GM18867 (cell line): ENCODE results near the gene FLNC.

Experiments used
- ATAC-seq: cut with Tn5 transposase; IDR thresholded peaks from one replicate; pipeline ENCODE4 v1.9.1; 2021; ENCODE audit warnings: mild to moderate bottlenecking, moderate library complexity; ENCODE audit not compliant: unreplicated experiment

Gene FLNC

DNA sequence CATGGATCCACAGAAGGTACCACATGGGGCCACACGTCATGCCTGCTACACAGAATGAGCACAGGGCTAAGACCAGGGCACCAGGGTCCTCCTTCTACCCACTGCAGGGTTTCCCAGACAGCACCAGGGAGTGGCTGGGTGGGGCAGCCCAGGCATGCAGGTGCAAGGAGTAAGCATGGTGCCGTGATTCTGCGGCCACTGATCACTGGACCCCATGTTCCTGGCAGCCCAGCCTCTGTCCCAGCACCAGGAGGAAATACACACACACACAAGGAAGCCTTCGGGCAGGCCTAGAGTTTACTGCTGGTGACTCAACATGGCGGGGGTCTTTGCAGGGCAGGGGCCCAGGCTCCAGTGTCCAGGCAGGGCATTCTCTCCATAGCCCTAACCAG, 46.4 kb downstream of the FLNC start:
- ATAC-seq, result no peak

DNA sequence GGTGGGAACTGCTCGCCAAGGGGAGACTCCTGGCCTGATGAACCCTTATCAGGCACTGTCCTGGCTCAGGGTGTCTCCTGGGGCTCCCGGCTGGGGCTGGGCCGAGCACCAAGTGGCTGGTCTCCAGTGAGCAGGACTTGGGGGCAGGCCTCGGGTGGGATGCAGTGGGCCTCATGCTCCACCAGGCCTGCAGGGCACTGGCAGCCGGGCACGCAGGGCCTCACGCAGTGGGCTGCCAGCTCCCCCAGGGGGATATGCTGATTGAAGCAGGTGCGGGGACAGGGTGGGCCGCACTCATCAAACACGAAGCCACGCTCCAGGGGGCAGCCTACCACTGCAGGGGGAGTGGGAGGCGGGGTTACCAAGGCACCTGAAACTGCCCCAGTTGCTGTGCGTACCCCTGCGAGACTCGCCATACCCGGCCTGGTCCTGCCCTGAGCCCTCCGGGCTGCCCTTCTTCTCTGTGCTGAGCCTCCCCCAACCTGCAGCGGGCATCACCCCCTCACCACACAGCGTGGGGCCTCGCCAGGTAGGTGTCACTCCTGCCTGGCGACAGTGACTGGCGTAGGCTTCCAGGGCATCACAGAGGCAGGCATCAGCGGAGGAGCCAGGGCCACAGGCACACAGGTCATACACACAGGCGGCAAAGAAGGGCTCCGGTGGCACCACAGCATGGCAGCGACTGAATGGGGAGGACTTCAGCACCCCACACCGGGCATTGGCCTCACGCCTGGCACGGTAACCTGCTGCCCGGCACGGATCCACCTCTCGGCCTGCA, 47.0 kb downstream of the FLNC start:
- no peak for ATAC-seq

DNA sequence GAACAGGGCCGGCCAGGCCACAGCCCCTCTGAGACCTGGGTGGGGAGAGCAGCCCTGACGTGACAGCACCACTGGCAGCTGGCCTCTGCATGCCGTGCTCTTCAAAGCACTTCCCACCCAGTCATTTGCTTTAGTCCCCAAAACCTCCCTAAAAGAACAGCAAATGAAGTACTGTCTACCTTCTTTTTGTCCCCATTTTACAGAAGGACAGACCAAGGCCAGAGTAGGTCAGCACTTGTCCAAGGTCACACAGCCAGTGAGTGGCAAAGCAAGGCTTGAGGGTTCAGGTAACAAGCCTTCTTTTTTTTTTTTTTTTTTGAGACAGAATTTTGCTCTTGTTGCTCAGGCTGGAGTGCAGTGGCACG, 47.5 kb downstream of the FLNC start:
- no peak for ATAC-seq

DNA sequence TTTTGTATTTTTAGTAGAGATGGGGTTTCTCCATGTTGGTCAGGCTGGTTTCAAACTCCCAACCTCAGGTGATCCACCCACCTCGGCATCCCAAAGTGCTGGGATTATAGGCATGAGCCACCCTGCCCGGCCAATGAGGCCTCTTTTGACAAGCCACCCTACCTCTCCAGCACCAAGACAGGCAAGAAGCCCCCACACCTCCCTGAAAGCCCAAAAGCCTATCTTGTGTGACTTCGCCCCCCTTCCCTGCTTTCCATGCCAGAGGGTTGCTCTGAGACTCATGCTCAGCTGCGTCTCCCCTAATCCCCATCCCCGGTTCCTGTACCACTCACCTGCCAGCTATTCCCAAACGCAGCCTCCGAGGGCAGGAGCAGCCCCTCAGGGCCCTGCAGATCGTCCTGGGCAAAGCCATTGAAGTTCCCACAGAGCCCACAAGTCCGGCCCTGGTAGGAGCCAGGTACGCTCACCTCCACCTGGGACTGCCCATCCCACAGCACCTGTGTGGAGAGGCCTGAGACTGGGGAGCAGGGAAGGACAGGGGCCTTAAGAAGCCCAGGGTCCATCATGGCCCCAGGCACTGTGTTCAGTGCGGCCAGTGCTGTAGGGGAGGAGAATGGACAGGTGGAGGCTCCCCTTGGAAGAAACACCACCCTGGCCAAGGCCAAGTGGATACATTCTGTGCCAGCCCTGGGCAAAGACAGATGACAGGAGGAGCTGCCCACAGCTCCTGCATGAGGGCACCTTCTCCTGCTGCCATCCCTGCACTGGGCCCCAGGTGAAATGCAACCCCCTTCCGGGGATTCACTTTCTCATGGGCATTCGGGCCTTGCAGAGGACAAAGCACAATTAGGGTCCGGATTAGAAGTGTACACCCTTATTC, 48.3 kb downstream of the FLNC start:
- no peak for ATAC-seq

DNA sequence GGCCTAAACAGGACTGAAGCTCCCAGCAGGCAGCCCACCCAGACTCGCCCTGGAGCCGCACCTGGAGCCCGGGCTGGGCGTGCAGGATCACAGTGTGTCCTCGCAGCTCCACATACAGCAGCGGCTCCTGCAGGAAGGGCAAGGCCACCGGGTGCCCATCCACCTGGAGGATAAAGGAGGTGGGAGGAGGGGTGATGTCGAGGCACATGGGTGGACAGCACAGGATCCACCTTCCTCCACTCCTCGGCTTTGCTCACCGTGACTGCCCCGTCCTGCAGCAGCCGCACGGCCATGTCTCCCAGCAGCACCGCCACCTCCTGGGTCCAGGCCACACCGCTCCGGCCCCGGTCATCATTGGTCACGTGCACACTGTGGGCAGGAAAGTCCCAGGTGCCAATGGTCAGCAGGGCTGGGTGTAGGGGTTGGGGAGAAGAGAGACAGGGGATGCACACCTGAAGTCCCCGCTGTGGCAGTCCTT, 49.3 kb downstream of the FLNC start:
- no peak for ATAC-seq

DNA sequence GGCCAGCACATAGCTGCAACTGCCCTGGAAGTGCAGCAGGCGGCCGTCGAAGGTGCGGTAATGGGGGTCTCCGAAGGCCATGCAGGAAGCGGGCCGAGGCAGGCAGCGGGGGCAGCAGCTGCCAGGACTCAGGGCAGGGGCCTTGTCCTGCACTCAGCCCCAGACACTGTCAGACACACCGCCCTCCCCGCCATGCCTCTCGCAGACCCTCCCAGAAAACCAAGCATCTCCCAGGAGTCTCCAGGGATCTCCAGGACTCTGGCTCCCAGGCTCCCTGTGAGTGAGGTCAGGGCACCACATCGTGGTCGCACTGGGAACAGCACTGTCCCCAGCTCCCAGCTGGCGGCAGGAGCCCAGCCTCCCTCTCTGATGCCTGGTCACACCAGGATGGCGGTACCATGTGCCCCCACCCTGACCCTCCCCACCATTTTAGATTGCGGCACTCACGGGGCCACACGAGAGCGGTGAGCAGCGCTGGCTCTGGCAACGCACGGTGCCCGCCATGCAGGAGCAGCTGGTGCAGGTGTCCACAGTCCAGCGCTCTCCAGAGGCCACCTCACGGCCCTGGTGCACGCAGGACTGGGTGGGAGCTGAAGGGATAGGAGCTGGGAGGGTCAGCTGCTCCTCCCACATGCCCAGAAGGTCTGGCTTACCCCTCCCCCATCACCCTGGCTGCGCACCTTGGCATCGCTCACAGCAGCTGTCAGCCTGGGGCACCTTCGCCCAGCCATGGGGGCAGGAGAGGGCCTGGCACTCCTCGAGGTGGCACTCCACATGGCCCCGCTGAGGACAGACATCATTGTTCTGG, 49.9 kb downstream of the FLNC start:
- no peak for ATAC-seq

DNA sequence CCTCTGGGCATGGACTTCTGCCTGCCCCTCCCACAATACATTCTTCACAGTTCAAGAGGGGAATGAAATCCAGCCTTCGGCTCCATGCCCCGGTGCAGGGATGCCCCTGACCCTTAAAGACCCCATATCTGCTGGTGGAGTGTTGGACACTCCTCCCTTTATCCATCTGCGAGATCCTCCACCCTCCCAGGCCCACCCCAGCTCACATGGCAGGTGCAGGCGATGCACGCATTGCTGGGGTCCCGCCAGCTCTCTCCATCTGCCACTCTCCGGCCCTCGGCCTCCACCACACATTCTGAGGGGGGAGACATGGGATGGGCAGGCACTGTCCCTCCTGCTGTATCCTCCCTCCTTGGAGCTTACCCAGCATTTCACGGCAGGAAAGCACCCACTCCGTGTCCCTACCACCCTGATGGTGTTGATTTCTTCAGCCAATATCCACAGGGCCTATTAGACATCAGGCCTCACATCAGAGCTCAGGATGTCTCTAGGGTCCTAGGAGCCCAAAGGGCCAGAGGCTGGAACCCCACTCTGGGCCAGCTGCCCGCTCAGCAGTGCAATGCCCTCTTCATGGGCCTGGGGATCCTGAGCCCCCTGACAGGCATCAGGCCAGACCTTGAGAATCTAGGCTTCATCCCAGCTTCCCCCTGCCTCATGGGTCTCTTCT, 50.7 kb downstream of the FLNC start:
- ATAC-seq, result no peak

DNA sequence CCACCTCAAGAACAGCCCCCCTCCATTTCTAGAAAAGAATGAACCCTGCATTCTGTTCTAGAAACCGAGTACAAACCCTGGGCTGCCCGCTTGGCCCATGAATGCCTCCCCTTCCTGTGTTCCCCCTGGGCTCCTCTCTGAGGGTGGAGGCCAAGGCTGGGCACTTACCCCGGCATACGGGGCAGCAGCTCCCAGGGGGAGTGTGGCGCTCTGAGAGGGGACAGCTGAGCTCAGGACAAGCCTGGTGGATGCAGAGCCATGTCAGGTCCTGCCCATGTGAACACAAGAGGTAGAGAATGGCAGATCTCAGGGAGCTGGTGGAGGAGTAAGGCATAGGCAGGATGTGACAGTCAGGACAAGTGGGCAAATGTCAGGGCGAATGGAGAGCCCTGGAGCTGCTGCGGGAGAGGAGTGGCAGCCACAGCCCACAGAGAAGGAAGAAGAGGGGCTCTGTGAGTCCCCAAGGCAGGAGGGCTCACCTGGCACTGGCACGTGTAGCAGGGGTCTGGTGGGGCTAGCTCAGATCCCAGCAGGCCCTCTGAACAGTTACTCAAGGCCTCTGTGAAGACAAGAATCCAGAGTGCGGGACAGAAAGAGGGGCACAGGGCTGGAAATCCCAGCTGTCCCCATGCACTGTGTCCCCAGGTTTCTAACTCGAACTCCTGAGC, 51.4 kb downstream of the FLNC start:
- ATAC-seq, result no peak

DNA sequence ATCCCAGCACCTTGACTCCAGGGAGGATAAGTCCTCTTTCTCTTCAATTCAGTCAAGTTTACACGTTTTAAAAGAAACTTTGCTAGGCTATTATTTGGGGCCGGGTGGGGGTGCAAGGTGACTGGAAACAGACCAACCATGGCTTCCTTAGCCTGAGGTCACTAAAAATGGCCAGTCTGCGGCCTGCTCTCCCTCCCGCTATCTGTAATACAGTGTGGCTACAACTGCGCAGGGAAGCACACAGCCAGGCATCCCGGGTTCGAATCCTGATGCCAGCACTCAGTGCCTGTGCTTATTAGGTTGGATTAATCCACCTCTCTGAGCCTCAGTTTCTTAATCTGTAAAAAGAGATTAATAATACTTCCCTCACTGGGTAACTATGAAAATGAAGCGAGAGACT, 51.9 kb downstream of the FLNC start:
- ATAC-seq, result no peak

DNA sequence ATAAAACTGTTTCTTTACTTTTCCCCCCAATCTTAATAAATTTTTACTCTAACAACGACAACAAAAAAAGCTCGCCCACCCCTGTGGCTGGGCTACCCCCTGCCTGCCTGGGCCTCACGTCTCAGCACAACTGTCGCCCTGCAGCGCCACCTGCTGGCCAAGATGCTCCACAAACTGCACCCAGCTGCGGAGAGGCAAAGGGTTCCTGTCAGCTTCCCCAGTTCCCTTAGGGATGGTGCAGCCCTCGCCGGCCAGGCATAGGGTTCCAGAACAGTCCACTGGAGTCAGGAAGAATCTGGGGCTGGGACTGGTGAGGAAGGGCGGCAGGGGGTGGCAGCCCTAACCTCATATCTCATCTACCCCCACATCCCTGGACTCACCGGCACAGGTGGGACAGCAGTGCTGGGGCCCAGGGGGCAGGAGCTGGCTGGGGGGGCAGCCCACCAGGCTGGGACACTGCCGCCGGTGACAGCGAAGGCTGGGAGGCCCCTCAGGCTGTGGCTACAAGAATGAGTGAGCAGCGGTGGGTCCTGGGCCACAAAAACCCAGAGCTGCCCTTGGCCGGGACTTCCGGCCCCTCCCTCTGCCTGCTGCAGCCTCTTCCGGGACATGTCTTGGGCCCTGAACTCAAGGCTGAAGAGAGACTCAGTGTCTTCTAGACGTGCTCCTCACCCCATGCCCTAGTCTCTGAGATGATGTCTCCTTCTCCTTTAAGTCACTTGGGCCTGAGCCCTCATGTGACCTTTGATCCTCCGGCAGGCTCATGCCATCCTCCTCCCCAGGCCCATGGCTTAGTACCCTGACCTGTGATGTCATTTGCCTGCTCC, 53.6 kb downstream of the FLNC start:
- ATAC-seq, result peak; percentile 69

DNA sequence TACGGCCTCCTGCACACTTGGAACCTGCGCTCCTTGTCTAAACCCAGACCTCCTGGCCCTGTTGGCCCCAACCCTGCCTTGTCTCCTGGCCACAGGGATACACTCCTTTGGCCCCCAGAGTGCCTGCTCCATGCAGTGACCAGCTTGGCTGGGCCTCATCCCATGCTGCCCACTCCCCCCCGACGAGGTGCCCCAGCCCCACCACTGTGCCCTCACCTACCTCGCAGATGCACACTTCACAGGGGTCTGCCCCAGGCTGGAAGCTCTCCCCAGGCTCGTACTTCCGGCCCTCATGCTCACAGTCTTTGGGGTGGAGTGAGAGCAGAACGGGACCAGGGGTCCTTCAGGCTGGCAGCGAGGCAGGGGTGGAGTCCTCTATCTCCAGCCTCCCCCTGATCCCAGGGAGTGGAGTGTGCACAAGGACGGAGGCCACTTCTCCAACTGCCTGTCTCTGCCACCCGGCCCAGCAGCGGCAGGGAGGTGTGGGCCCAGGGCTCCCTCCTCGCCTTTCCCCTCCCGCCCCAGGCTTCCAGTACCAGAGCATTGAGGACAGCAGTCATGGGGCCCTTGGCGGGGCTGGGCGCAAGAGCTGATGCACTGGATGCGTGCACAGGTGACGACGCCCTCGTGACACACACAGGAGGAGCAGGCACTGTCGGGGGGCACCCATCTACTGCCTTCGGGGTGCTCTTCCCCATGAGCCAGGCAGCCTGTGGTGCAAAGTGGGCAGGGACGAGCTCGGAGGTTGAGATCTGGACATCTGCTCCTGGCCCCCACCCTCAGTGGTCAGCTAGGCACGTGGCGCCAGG, 54.6 kb downstream of the FLNC start:
- ATAC-seq, result no peak

DNA sequence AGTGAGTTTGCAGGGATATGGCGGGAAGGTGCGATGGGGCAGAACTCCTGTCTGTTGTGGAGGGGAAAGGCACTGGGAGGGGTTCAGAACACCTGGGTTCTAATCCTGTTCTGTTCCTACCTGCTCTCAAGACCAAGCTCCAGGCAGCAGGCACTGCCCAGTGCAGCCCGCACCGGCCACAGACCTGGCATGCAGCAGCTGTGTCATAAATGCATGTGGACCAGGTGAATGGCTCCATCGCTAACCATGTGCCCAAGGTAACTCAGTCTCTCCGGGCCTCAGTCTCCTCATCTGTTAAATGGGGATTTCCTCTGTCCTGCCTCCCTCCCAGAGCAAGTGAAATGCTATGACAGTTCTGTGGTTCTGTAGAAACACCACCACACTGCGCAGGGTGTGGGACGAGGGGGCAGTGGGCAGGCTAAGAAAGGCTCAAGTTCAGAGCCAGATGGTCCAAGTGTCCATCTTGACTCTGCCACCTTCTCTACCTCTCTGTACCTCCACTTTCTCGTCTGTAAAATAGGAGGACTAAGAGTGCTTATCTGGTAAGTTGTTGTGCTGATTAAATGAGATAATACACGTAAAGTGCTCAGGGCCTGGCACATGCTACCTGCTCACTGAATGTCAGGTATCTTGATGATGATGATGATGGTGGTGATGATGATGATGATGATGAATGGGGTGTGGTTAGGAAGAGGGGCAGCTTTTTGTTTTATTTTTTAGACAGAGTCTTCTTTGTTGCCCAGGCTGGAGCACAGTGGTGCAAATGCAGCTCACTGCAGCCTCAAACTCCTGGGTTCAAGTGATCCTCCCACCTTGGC, 55.4 kb downstream of the FLNC start:
- no peak for ATAC-seq

DNA sequence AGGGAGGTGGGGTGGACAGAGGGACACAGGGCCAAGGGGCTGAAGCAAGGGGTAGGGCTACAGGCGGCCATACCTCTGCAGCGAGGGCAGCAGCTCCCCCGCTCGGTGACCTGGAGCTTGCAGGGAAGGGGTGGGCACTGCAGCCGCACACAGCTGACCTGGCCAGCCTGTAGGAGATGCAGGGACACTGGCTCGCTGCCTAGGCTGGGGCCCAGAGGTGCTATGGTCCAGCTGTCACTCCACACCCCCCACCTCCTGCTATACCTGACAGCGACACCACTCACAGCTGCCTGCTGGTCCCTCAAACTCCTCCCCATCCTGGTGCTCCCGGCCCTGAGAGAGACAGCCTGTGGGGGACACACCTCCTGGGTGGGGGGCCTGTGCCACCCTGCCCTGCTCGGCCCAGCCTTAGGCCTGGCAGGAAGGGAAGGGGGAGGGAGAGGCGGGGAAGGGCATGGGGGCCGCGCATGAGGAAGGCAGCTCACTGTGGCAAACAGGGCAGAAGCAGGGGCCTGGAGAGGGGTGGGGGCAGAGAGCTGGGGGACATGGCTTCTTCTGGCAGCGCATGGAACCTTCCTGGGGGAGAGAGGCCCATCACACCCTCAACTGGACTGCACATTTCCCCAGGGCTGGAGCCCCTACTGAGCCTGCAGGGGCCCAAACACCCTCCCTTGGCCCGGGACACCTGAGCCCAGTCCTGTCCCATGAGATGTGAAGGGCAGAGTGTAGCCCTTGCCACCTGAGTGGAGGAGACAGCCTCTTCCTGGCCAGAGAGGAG, 56.4 kb downstream of the FLNC start:
- no peak for ATAC-seq

DNA sequence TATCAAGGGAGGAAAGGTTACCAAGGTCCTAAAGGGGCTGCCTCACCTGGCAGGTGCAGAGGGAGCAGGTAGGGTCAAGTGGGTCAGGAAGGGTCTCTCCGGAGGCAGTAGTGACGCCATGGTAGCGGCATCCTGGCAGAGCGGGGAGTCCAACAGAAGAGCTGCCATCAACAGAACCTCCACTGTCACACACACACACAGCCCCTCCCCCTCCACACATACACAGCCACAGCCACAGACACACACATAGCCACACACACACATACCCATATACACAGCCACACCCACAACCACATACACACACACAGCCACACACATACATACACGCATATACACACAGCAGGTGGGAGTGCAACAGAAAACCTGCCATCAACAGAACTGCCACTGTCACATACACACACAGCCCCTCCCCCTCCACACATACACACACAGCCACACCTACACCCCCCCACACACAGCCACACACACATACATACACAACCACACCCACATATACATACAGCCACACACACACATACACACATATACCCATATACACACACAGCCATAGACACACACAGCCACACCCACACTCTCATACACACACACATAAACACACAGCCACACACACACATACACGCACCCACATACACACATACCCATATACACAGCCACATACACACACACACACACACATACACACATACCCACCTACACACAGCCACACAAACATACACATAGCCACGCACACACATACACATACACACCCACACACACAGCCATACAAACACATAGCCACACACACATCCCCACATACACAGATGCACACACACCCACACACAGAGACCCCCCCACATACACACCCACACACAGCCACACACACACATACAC, 57.2 kb downstream of the FLNC start:
- ATAC-seq, result no peak

DNA sequence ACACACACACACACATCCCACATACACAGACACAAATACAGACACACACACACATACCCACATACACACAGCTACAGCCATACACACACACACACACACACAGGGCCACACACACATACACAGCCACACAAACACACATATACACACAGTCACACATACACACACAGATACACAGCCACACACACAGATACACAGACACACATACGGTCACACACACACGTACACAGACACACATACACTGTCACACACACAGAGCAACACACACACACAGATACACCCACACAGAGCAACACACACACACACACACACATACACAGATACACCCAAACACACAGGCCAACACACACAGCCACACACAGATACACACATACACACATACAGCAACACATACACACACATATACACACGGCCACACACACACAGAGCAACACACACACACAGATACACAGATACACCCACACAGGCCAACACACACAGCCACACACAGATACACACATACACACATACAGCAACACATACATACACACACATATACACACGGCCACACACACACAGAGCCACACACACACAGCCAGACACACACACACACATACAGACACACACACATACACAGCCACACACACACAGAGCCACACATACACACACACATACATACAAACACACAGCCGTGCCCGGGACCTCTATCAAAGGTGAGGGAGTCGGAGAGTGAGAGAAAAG, 58.0 kb downstream of the FLNC start:
- no peak for ATAC-seq
